Cerebellar cortex (tissue), 1 donor: ENCODE measurements around the gene VSIG10L.

ENCODE experiments used
- DNase-seq: peaks from one replicate; pipeline ENCODE4 v3.0.0-alpha.2; 2015; ENCODE audit warnings: low spot score

VSIG10L gene

DNA sequence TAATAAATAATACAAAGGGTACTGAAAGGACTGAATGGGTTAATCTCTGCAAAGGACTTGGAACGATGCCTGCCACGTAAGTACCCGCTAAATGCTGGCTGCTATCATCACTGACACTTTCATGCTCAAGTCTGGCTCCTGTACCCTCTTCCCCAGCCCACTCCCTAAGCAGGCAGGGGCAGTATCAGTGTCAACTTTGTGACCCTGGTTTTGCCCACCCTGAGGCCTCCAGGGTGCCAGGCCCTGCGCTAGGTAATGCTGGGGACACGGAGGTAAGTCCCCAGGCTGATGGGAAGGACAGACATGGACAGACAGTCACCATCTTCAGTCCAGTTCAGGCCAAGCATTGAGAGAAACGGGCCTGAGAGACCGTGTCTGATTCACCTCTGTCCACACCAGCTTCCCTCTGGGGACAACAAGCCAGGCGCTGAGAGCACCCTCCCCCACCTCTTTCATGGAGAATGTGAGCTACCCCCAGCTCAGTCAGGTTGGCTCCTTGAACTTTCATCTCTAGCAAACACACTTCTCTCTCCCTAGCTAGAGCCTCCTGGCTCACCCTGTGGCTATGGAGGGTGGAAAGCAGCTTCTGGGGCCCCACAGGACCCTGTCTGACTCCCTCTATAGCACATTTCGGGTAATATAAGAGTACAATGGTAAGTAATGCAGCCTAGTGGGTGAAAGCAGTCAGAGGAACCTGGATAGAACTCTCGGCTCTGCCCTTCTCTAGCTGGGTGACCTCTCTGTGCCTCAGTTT is 23.4 kb upstream of the VSIG10L start:
- peak; percentile 47 for DNase-seq

DNA sequence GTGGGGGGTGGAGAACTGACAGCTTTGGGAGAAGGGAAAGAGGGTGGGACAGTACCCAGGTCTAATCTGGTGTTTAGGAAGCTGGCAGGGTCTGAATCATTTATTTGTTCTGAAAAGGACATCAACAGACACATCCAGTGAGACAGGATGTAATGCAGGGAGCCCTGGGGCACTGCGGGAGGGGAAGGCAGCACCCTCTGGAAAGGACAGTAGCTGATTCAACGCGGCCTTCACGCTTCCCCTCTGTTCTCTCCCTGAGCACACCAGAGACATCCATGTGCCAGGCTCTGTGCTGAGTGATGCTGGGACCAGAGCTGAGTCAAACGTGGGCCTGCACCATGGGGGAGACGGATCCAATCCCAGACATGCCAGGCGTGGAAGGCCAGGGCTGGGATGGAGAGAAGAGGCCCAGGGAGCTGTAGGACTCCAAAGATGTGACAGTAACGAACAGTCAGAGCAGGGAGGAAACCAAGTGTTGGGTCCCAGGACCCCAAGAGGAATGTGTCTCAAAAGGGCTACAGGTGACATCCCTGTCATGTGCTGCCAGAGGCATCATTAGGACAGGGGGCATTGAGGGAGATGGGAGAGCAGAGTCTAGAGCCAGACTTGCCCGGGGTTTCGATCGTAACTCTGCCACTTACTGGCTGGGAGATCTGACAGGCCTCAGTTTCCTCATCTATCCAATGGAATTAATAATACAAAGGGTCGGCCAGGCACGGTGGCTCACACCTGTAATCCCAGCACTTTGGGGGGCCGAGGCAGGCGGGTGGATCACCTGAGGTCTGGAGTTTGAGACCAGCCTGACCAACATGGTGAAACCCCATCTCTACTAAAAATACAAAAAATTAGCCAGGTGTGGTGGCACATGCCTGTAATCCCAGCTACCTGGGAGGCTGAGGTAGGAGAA is 22.5 kb upstream of the VSIG10L start:
- DNase-seq = no peak

DNA sequence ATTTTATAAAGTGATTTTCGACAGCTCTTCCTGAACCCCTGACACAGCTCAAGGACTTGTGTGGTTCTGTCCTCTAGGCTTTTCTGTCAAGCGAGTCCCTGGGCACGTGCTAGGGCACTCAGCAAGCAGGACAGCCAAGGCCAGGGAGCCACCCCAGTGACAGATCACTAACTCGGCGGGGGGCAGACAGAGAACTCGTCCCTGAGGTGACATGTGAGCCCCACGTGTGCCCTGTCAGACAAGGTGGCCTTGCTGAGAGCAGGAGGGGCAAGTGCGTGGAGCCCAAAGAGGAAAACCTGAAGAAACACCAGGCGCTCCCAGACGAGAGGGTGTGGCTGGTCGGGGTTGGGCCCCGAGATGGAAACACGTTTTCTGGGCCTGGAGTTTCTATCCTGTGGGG is 19.3 kb upstream of the VSIG10L start:
- DNase-seq = no peak

- no peak for DNase-seq
Observed at GRCh38 chr19:51359294-51359693, 17.4 kb upstream of the VSIG10L start.

- no peak for DNase-seq
Observed at GRCh38 chr19:51357952-51358351, 16.0 kb upstream of the VSIG10L start.

GRCh38 chr19:51356159-51356801 is 14.3 kb upstream of the VSIG10L start:
- DNase-seq = no peak

DNA sequence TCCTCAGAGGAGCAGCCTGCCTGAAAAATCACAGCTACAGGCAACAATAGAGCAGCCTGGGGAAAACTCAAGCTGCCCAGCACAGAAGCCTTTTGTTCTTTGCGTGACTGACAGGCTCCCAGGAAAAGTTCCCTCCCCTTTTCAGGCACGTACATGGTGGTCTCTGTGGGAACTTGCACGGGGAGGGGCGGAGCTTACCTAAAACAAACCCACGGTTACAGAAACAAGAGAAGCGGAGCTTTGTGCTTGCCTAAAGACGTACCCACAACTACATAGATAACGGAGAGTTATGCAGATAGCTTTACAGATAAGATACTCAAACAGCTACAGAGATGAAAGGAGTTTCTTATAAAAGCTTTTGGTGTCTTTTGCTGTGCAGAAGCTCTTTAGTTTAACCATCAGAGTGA is 12.8 kb upstream of the VSIG10L start:
- no peak for DNase-seq

DNA sequence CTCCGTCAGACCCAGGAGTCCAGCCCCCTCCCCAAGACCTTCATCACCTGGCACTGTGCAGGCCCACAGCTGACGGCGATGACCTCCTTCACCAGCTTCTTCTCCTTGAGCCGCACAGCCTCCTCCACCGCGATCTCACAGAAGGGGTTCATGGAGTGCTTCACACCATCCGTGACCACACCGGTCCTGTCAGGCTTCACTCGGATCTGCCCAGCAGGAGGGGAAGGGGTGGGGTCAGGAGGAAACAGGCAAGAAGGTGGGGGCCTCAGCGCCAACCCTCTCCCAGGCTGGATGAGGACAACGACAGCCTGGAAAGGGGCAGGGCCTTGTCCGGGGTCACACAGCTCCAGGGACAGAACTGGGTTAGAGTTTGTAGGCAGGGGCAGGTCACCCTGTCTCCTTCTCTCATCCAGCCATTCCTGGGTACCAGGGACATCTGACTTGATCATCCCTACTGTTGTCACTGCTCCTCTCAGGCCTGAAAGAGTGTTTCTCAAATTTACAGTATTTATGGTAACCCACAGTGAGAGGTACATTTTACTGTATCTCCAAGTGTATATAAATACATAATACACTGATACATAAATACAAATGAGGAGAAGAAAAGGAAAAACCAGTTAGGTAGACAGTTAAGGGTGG is 12.3 kb upstream of the VSIG10L start:
- no peak for DNase-seq

DNA sequence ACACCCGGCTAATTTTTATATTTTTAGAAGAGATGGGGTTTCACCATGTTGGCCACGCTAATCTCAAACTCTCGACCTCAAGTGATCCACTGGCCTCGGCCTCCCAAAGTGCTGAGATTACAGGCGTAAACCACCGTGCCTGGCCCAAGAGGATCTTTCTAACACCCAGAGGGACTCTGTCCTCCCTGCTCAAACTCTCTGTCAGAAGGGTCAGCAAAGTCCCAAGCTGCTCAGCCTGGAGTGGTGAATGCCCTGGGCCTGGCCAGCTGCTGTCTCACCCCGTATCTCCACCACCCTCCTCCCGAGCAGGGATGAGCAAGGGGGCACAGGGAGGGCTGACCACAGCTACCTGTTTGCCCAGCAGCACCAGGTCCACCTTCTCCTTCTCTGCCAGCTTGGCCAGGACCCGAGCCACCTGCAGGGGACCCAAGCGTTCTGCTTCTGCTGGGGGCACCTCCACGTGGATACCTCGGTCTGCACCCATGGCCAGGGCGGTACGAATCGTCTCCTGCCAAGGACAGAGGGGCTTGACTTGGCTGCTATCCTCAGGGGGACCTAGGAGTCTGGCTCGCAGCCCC is 10.9 kb upstream of the VSIG10L start:
- no peak for DNase-seq

DNA sequence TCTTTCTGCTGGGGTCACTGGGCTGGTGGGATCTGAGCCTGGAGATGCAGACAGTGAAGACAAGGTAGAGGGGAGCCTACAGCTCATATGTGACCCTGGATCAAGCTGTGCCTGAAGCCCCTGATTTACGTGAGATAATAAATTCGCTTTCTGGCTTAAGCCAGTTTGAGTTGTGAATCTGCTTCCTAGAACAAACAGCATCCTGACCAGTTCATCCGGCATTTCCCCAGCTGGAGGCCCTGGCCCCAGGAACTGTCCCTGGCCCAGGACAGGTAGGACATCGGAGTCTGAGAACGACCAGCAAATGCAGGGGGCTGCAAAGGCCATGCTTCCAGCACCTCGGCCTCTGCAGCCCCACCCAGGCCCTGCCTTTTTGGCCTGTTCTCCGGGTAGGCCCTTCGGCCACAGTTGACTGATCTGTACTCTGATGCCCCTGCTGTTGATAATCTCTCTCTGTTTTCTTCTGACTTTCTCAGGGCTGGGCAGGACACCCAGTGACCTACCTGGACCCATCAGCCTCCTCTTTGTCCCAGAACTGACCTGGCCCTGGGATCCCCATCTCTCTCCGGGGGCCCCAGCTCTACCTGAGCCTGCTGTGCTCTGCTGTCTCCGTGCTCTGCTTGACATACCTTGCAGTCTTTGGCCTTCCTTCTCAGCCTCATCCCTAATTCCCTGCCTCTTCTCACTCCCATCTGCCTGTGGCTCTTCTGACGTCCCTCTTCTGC is 9.5 kb upstream of the VSIG10L start:
- DNase-seq = no peak

DNA sequence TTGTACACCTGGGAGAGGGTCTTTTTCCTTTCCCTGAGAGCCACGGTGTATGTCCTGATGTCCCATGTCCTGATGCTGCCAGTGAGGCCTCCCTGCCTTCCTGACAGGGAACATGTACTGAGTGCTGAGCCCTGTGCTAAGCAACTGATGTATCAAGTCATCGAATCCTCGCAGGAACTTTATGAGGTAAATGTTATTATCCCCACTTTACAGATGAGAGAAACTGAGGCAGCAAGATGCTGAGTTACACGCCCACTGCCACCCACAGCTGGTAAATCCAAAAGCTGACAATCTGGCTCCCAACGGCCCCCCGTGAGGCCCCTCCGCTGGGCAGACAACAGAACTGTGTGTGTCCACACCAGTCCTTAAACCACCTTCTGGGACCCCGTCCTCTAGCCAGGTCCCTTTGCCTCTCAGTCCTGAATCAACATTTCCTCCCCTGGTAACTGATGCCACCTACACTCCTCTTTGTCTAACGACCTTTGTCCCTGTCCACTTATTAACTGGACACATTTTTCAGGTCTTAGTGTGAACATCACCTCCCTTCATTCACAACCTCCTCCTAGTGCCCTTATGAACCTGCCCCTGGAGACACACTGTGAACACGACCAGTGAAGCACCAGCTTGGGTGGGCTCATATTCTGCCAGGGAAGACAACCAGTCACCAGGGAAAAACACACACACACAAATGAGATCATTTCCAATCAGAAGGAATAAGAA is 5.4 kb upstream of the VSIG10L start:
- DNase-seq = no peak

- no peak for DNase-seq
Observed at GRCh38 chr19:51346742-51347141, 4.8 kb upstream of the VSIG10L start.

DNA sequence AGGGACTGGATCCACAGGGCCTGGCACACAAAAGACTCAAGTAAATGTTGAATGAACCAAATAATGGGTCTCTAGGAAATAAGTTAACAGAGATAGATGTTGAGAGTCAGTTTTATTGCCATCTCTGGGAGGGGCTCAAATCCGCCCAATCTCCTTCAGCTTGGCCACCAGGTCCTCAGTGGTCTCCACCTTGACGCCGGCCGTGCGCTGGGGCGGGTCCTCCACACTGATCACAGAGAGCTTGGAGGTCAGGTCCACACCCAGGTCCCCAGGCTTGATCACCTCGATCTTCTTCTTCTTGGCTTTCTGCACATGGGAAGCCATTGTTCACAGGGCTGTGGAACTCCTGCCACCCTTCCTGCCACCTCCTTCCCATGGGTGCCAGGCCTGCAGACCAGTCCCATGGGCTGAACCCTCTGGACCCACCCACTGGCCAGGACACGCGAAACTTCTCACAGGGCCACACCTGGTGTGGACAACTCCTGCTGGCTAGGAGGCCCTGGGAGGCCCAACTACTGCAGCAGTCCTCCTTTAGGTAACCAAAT is 3.2 kb upstream of the VSIG10L start:
- DNase-seq = no peak

DNA sequence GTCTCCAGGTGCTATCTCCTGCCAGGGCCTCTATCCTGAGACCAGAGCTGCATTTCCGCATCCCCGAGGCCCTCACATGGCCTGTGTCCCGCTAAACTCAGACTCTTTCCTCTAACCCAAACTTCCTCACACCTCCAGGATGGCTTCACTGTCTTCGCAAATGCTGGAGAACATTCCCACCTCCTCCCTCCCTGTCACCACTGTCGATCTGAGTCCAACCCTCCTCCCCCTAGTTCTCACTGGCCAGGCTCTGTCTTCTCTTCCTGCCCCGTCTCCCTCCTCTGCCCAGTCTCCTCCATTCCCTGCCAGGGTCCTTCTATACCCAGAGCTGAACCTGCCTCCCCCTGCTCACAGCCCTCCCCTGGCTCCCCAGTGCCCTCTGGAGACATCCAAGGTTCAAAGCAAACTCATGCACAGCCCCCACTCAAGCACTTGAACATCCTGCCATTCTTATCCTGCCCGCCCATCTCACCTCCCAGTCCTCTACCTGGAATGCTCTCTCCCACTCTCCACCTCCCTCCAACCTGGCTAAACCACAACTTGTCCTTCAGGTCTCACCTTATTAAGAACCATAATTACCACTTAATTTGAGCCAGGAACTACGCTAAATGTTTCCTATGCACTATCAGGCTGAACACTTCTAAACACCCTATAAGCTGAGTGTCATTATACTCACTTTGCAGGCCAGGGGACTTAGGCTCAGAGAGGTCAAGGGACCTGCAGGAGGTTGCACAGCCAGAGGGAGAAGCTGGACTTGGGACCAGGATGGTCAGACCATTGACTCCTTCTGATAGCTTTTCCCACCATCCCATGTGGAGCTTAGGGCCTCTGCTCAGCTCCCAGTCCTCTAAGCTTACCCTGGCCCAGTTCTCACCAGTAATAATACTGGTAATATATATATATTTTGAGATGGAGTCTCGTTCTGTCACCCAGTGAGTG is 961 bp upstream of the VSIG10L start:
- peak; percentile 35 for DNase-seq

DNA sequence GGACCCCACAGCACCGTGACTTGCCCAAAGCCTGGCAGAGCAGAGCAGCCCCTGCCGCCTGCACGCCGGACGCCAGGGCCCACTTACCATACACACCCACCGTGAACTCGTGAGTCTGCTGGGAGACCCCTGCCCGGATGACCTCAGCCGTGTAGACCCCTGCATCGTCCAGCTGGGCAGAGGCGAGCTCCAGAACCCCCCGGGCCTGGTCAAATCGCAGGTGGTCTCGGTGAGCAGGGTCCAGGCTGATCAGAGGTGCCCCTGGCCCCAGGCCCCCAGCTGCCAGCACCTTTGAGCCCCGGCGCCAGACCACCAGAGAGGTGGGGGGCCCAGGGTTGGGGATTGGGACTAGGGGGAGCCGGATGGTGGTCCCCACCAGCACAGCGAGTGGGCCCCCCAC is 873 bp downstream of the VSIG10L start:
- DNase-seq = no peak

- DNase-seq = peak; percentile 97
Observed at GRCh38 chr19:51339687-51340656, 2.0 kb downstream of the VSIG10L start.

DNA sequence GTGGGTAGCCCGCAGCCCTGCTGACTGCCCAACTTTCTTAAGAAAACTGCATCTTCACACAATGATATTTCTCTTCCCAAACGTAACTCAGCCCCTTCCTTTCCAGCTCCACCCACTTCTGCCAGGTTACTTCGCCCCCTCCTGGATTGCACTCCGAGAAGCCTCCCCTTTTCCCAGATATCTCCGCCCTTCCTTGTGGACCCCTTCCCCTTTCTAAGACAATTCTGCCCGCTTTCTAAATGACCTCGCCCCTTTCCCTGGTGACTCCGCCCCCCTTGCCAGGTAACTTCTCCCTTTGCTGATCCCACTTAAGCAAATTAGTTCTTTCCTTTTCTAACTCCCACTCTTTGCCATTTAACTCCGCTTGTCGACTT is 2.6 kb downstream of the VSIG10L start:
- DNase-seq = peak; percentile 71
